HS-27A (cell line): Measurements from ENCODE around the gene APBB2.
"Not testable (repeated sequence)": the region's sequence is repeated elsewhere in the genome, so short reads cannot be mapped to it uniquely, and the experiment has no call there.

Experiments used
- DNase-seq: peaks from one replicate; pipeline ENCODE4 v3.0.0-alpha.2; 2012; ENCODE audit warnings: low read depth, missing footprints

APBB2 gene

GRCh38 chr4:40822420-40823166 lies 391.7 kb downstream of the APBB2 start:
- DNase-seq, result no peak

- no peak for DNase-seq
Observed at GRCh38 chr4:40820101-40820500, 394.2 kb downstream of the APBB2 start.

GRCh38 chr4:40817157-40817556 lies 397.2 kb downstream of the APBB2 start:
- DNase-seq, result not testable (repeated sequence)

GRCh38 chr4:40812856-40813255 lies 401.5 kb downstream of the APBB2 start:
- no peak for DNase-seq

- DNase-seq, result no peak
Observed at GRCh38 chr4:40812386-40812785, 402.0 kb downstream of the APBB2 start.

GRCh38 chr4:40811956-40812355 lies 402.4 kb downstream of the APBB2 start:
- no peak for DNase-seq

- DNase-seq, result no peak
Observed at GRCh38 chr4:40808926-40809457, 405.4 kb downstream of the APBB2 start.

- DNase-seq, result no peak
Observed at GRCh38 chr4:40804598-40804997, 409.7 kb downstream of the APBB2 start.

GRCh38 chr4:40800064-40800463 lies 414.3 kb downstream of the APBB2 start:
- DNase-seq, result no peak

- DNase-seq, result no peak
Observed at GRCh38 chr4:40789771-40790170, 424.6 kb downstream of the APBB2 start.

GRCh38 chr4:40789031-40789430 lies 425.3 kb downstream of the APBB2 start:
- DNase-seq, result no peak

GRCh38 chr4:40788331-40788730 lies 426.0 kb downstream of the APBB2 start:
- no peak for DNase-seq

- no peak for DNase-seq
Observed at GRCh38 chr4:40785727-40786126, 428.6 kb downstream of the APBB2 start.

- no peak for DNase-seq
Observed at GRCh38 chr4:40782876-40783275, 431.5 kb downstream of the APBB2 start.

- no peak for DNase-seq
Observed at GRCh38 chr4:40778090-40778489, 436.3 kb downstream of the APBB2 start.

- DNase-seq, result no peak
Observed at GRCh38 chr4:40769266-40769665, 445.1 kb downstream of the APBB2 start.

- no peak for DNase-seq
Observed at GRCh38 chr4:40763228-40763716, 451.1 kb downstream of the APBB2 start.
